Measurements from ENCODE around the gene KRT40. TPM values are rescaled to one million over a fixed set of nuclear protein-coding genes. Genes with fewer than 3 reads are reported as not detected.

The KRT40 gene
- total RNA-seq, 4 donors from 2014 or later: 12.3 TPM; not detected in 3

GRCh38 chr17:40981115-40981514, 3.0 kb downstream of the KRT40 start:
- DNase-seq (ENCODE audit: low spot score in 2 of 2): no peak
- no peak for TF ChIP-seq POLR2A (IDR thresholded peaks at IDR 0.05)
- no peak for TF ChIP-seq CTCF (IDR thresholded peaks at IDR 0.05)
- intact Hi-C loops (cut with DNase I; ENCODE audit: low total_unique reads): no loop called here
- no peak overlapping the region for H3K4me3 ChIP-seq (ENCODE audit: low read depth, poor library complexity, severe bottlenecking)
- 70 to 82% methylated on average over 5 of the region's 5 CpGs for WGBS, 2 donors

GRCh38 chr17:40980596-40980995, 3.5 kb downstream of the KRT40 start:
- DNase-seq (ENCODE audit: low spot score in 2 of 2): no peak
- intact Hi-C loops (cut with DNase I; ENCODE audit: low total_unique reads): no loop called here
- TF ChIP-seq CTCF (IDR thresholded peaks at IDR 0.05) (no peak), POLR2A (IDR thresholded peaks at IDR 0.05) (no peak)
- no peak overlapping the region for H3K4me3 ChIP-seq (ENCODE audit: low read depth, poor library complexity, severe bottlenecking)
- WGBS, 2 donors: 44 to 54% methylated on average over 8 of the region's 8 CpGs

GRCh38 chr17:40980117-40980516, 4.0 kb downstream of the KRT40 start:
- intact Hi-C loops (cut with DNase I; ENCODE audit: low total_unique reads): no loop called here
- TF ChIP-seq POLR2A (IDR thresholded peaks at IDR 0.05): no peak
- no peak for TF ChIP-seq CTCF (IDR thresholded peaks at IDR 0.05)
- DNase-seq (ENCODE audit: low spot score in 2 of 2): no peak
- H3K4me3 ChIP-seq (ENCODE audit: low read depth, poor library complexity, severe bottlenecking): no peak overlapping the region
- 89 to 96% methylated on average over 3 of the region's 3 CpGs for WGBS, 2 donors

DNA sequence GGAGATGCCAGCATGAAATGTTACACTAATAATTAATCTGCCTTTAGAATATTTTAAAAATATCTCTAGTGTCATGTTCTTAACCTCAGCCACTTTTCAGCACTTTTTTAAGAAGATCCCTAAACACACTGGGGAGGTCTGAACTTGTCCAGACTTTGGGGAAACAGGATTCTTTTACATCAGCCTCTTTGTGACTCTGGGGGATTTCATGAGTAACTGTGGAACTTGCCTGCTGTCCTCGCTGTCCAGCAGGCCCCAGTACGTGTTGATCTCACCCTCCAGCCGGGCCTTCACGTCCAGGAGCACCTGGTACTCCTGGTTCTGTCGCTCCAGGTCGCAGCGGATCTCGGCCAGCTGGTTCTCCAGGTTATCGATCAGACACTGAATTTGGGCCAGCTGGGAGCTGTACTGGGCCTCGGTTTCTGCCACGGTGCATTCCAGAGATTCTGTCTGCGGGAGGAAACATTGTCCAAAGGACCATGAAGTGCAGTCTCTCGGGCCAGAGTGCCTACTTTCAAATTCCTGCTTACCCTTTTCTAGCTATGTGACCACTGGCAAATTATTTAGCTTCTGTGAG, 5.5 kb downstream of the KRT40 start:
- no peak overlapping the region for H3K4me3 ChIP-seq (ENCODE audit: low read depth, poor library complexity, severe bottlenecking)
- no peak for TF ChIP-seq POLR2A (IDR thresholded peaks at IDR 0.05)
- TF ChIP-seq CTCF (IDR thresholded peaks at IDR 0.05): no peak
- no peak for DNase-seq (ENCODE audit: low spot score in 2 of 2)
- WGBS, 2 donors: 70 to 81% methylated on average over 13 of the region's 13 CpGs
- intact Hi-C loops (cut with DNase I; ENCODE audit: low total_unique reads): no loop called here

DNA sequence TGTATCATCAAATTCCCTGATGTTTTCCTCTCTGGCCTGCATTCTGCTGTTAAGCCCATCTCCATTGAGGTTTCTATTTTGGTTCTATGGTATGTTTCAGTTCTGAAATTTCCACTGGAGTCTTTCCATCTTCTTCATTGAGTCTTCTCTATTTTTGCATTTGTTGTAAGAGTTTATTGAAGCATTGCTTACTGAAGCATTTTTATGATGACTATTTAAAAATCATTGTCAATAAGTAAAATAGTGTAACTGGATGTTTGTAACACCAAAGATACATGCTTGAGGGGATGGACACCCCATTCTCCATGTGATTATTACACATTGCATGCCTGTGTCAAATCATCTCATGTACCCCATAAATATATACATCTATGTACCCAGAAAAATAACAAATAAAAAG, 8.6 kb downstream of the KRT40 start:
- H3K4me3 ChIP-seq (ENCODE audit: low read depth, poor library complexity, severe bottlenecking): no peak overlapping the region
- intact Hi-C loops (cut with DNase I; ENCODE audit: low total_unique reads): no loop called here
- TF ChIP-seq CTCF (IDR thresholded peaks at IDR 0.05) (no peak), POLR2A (IDR thresholded peaks at IDR 0.05) (no peak)
- DNase-seq (ENCODE audit: low spot score in 2 of 2): no peak

- no peak overlapping the region for H3K4me3 ChIP-seq (ENCODE audit: low read depth, poor library complexity, severe bottlenecking)
- no peak for DNase-seq (ENCODE audit: low spot score in 2 of 2)
- WGBS, 2 donors: 87 to 88% methylated on average over 3 of the region's 3 CpGs
- TF ChIP-seq CTCF (IDR thresholded peaks at IDR 0.05): no peak
- TF ChIP-seq POLR2A (IDR thresholded peaks at IDR 0.05): no peak
- intact Hi-C loops (cut with DNase I; ENCODE audit: low total_unique reads): no loop called here
These were observed 9.8 kb downstream of the KRT40 start for GRCh38 chr17:40974366-40974765.
